NK-92 (cell line): Measurements from ENCODE around the gene LEFTY1.

Experiments used
- DNase-seq: peaks from one replicate; lab custom pipeline; 2025; ENCODE audit not compliant: unreplicated experiment; lab: John Stamatoyannopoulos, UW

LEFTY1 gene

GRCh38 chr1:225915538-225915991, 26.6 kb upstream of the LEFTY1 start:
- DNase-seq, result no peak

- no peak for DNase-seq
Observed at GRCh38 chr1:225914947-225915346, 26.0 kb upstream of the LEFTY1 start.

GRCh38 chr1:225914391-225914790, 25.4 kb upstream of the LEFTY1 start:
- DNase-seq, result no peak

- DNase-seq, result no peak
Observed at GRCh38 chr1:225911191-225912130, 22.5 kb upstream of the LEFTY1 start.

- no peak for DNase-seq
Observed at GRCh38 chr1:225909477-225909876, 20.5 kb upstream of the LEFTY1 start.

GRCh38 chr1:225908773-225909172, 19.8 kb upstream of the LEFTY1 start:
- no peak for DNase-seq

- no peak for DNase-seq
Observed at GRCh38 chr1:225908013-225908640, 19.2 kb upstream of the LEFTY1 start.

- no peak for DNase-seq
Observed at GRCh38 chr1:225907341-225907740, 18.4 kb upstream of the LEFTY1 start.

GRCh38 chr1:225906467-225906866, 17.5 kb upstream of the LEFTY1 start:
- DNase-seq, result no peak

GRCh38 chr1:225903623-225904022, 14.7 kb upstream of the LEFTY1 start:
- no peak for DNase-seq

- DNase-seq, result no peak
Observed at GRCh38 chr1:225899044-225899925, 10.3 kb upstream of the LEFTY1 start.

GRCh38 chr1:225897595-225898514, 8.9 kb upstream of the LEFTY1 start:
- DNase-seq, result no peak

- DNase-seq, result no peak
Observed at GRCh38 chr1:225896937-225897549, 8.1 kb upstream of the LEFTY1 start.

GRCh38 chr1:225896494-225896893, 7.5 kb upstream of the LEFTY1 start:
- no peak for DNase-seq

- no peak for DNase-seq
Observed at GRCh38 chr1:225892307-225892706, 3.4 kb upstream of the LEFTY1 start.

- DNase-seq, result no peak
Observed at GRCh38 chr1:225891229-225891972, 2.5 kb upstream of the LEFTY1 start.

- no peak for DNase-seq
Observed at GRCh38 chr1:225890346-225891228, 1.6 kb upstream of the LEFTY1 start.

GRCh38 chr1:225889743-225890142, 797 bp upstream of the LEFTY1 start:
- no peak for DNase-seq
